AG10803 (cell line): ENCODE results near the gene SLC25A47.
A peak's percentile ranks its signal among the peaks of the same experiment; 100 is the strongest.
"Not testable (repeated sequence)": the region's sequence is repeated elsewhere in the genome, so short reads cannot be mapped to it uniquely, and the experiment has no call there.

ENCODE experiments used
- DNase-seq: peaks from one replicate; pipeline ENCODE4 v3.0.0; 2010; ENCODE audit warnings: low read depth
- H3K4me3 ChIP-seq: 2 replicates; pipeline ENCODE4 v1.5.1; 2011; ENCODE audit warnings: mild to moderate bottlenecking, low read length, control low read depth
- TF ChIP-seq, protein P1 (sequence below): conservative IDR thresholded peaks from 2 replicates; pipeline ENCODE4 v1.5.1; 2011; ENCODE audit warnings: mild to moderate bottlenecking, low read length, control low read depth, inconsistent platforms

SLC25A47 gene

DNA sequence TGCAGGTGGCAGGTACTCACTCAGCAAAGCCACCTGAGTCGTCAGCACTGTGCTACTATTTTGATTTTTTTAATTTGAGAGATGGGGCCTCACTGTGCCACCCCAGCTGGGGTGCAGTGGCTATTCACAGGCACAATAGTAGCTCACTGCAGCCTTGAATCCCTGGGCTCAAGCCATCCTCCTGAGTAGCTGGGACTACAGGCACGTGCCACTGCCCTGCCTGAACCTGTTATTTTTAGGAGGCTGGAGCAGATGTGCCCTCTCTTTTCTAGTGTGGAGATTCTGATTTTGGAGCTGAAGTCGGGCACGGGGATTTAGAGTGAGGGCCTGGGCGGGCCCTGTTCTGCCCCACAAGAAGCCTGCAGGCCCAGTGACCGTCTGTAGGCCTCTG, 17.3 kb downstream of the SLC25A47 start:
- no peak for DNase-seq
- TF ChIP-seq, protein P1, sequence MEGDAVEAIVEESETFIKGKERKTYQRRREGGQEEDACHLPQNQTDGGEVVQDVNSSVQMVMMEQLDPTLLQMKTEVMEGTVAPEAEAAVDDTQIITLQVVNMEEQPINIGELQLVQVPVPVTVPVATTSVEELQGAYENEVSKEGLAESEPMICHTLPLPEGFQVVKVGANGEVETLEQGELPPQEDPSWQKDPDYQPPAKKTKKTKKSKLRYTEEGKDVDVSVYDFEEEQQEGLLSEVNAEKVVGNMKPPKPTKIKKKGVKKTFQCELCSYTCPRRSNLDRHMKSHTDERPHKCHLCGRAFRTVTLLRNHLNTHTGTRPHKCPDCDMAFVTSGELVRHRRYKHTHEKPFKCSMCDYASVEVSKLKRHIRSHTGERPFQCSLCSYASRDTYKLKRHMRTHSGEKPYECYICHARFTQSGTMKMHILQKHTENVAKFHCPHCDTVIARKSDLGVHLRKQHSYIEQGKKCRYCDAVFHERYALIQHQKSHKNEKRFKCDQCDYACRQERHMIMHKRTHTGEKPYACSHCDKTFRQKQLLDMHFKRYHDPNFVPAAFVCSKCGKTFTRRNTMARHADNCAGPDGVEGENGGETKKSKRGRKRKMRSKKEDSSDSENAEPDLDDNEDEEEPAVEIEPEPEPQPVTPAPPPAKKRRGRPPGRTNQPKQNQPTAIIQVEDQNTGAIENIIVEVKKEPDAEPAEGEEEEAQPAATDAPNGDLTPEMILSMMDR, result no peak
- H3K4me3 ChIP-seq, result no peak overlapping the region

DNA sequence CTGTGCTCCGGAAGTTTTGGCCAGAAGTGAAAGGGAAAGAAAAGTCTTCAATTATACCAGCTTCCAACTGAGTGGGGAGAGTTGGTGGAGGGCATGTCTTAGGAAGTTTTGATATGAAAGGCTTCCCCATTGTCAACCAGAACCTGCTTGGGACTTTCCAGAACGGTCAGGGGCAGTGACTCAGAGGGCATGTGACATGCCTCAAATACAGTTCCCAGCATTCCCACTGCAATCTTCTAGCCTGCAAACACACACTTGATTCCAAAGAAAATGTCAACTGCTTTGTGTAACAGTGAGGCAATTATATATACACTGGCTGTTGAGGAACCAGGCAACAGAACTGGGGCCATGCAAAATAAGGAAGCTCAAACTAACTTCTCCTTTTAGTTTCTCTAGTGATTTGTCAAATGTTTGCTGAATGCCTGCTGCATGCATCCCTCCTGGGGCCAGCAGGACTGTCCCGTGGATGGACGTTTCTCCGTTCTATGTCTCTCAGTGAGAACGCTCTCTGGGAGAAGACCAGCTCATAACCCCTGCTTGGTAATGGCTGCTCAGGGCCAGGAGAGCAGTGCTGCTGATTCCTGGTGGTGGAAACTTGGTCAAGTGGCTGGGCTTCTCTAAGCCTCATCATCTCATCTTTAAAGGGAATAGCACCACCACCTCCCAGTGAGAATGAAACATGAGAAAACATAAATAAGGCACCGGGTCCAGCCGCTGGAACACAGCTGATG, 18.3 kb downstream of the SLC25A47 start:
- TF ChIP-seq, protein P1, result no peak
- peak; percentile 59 for DNase-seq
- no peak overlapping the region for H3K4me3 ChIP-seq

DNA sequence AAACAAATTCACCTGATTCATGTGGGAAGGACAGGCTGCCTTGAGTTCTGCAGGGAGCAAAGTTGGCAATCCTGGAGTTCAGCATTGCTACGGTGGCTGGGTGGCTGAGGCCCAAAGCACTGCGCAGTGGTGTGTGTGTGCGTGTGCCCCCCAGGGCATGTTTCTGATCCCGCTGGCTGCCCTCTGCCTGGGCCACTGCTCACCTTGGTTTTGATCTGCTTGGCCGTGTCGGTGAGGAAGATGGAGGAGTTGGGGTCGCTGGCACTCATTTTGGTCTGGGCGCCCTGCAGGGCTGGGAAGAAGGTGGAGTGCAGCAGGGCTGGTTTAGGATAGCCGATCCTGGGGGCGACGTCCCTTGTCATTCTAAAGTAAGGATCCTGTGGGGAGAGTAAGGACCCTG, 19.1 kb downstream of the SLC25A47 start:
- no peak overlapping the region for H3K4me3 ChIP-seq
- TF ChIP-seq, protein P1, result no peak
- no peak for DNase-seq

DNA sequence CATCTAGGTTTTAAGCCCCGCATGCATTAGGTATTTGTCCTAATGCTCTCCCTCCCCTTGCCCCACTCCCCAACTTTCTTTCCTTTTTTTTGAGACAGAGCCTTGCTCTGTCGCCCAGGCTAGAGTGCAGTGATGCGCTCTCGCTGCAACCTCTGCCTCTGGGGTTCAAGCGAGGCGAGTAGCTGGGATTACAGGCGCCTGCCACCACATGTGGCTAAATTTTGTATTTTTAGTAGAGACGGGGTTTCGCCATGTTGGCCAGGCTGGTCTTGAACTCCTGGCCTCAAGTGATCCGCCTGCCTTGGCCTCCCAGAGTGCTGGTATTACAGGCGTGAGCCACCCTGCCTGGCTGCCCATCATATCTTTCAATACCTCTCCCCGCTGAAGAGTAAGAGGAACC, 19.7 kb downstream of the SLC25A47 start:
- not testable (repeated sequence) for H3K4me3 ChIP-seq, DNase-seq

DNA sequence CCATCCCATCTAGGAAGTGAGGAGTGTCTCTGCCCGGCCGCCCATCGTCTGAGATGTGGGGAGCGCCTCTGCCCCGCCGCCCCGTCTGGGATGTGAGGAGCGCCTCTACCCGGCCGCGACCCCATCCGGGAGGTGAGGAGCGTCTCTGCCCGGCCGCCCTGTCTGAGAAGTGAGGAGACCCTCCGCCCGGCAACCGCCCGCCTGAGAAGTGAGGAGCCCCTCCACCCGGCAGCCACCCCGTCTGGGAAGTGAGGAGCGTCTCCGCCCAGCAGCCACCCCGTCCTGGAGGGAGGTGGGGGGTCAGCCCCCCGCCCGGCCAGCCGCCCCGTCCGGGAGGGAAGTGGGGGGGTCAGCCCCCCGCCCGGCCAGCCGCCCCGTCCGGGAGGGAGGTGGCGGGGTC, 21.5 kb downstream of the SLC25A47 start:
- H3K4me3 ChIP-seq, DNase-seq: not testable (repeated sequence)

DNA sequence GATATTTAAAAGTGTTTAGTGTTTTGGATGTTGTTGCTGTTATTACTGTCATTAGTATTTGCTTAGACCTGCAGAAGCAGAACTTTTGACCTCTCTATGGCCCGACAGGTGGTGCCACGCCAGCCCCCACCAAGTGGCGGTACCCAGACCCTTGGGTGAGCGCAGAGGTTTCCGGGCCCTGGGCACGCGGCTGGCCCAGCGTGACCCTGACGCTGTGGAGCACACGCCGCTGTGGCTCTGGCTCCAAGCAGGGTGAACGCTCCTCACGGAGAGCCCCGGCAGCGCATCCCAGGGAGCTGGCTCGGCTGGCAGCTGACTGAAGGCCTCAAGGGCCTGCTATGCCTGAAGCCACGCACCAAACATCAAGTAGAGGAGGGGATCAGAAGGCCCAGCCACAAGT, 22.6 kb downstream of the SLC25A47 start:
- H3K4me3 ChIP-seq, result no peak overlapping the region
- no peak for DNase-seq
- TF ChIP-seq, protein P1, result no peak

DNA sequence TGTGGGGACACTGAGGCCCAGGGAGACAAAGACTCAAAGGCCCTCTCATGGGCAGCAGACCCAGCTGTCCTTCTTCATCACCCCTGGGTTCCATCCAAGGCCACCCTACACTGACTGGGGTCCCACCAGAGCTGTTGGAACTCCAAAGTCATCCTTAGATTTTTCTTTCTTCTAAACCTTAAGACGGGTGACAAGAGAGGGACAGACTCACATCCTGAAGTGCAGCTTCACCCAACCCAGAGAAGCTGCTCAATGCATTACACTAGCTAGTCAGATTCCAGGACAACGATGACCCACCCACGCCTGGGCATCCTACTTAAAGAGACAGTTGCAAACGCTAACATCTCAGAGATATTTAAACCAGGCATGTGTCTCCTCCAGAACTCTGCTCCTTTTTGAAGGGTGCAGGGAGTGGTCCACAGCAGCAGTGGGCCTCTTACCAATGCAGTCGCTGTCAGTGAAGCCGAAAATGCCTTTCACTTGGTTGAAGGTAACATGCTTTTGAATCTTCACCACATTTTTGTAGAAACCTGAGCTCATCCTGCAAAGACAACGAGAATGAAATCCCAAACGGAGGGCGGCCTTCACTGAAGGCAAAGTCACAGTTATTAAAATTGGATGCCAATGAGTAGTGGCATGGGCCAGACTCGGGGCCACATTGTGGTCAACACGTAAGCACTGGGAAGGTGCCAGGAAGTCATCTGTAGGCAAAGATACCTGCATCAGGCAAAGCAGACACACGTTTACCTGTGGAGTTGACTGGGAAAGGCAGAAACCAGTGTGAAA, 23.4 kb downstream of the SLC25A47 start:
- TF ChIP-seq, protein P1, result no peak
- no peak for DNase-seq
- no peak overlapping the region for H3K4me3 ChIP-seq

DNA sequence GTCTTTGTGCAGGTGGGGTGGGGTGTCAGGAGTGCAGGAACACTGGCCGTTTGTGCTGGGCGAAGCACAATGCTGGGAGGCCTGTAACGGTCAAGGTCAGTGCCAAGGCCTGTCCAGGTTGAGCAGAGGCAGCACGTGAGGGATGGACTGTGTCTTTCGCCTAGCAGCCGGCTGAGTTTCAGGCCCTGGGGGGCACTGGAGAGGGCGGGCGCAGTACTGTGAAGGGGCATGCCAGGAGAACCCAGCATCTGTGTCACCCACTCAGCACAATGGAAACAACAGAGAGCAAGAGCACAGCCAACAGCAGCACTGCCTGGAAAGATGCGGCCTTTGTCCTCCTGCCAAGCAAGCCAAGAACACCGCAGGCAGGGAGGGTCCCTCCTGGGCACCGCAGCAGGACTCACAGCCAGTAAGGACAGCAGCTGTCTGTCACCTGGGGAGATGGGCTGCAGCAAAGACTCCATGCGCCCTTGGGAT, 25.2 kb downstream of the SLC25A47 start:
- no peak overlapping the region for H3K4me3 ChIP-seq
- DNase-seq, result no peak
- TF ChIP-seq, protein P1, result no peak
